ENCODE measurements around the gene PEF1.

PEF1 gene

DNA sequence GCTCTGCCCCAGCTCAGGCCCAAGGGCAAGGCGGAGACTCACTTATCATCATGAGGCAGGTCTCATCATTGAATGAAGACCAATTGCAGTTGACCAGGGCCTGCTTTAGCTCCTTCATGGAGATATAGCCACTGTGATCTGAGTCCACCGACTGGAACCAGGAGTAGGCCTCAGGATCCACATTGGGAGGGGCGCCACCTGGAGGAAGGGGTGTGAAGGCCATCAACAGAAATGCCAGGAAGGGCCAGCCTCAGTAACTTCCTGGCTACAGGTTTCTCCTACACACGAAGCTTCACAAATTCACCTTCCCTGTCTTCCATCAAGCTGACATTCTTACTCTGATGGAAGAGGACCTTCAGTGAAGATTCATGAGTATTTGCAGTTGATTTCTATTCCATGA is 11.6 kb downstream of the PEF1 start:
- FAIRE-seq (no peak), DNase-seq (ENCODE audit: insufficient read length, low spot score) (no peak)

DNA sequence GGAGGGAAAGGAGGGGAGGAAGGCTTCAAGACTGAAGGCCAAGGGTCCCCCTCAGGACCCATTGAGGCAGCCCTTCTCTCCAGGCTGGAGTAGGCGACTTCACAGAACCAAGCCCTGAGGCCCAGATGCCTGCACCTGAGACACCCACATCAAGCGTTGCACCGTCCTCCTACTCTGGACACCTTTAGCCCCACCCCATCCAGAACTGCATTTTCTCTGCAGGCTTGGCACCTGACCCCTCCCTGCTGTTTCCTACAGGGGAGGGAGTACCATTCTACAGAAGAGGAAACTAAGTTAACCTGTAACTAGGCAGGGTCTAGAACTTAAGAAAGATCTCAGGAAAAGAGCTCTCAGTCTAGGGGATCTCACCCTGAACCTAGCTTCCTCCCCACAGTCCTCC is 12.0 kb downstream of the PEF1 start:
- peak; percentile 69 for FAIRE-seq
- no peak for DNase-seq (ENCODE audit: insufficient read length, low spot score)

DNA sequence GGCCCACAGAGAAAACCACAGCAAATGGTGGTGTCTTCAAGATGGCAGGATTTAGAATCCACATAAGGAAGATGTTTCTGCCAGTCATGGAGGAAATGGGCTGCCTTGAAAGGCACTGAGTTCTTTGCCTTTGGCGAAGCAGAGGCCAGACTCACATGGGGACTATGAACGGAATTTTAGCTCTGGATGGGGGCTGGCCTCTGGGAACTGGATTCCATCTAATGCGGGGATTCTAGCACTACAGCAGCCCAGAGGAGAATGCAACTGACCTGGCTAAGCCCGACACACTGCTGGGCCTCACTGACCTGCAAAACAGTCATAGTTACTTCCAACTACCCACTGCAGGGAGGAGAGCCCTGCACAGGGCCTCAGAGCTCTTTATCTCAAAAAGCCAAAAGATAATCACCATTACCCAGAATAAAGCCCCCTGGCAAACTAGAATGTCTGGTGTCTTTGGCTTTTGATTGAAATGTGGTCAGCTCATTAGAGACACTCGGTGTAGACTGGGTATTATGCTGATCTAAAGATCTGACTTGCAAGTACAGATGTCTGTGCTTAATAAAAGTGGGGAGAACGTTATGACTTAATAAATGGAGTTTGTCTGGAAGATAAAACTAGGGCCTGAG is 15.6 kb downstream of the PEF1 start:
- FAIRE-seq (no peak), DNase-seq (ENCODE audit: insufficient read length, low spot score) (no peak)

DNA sequence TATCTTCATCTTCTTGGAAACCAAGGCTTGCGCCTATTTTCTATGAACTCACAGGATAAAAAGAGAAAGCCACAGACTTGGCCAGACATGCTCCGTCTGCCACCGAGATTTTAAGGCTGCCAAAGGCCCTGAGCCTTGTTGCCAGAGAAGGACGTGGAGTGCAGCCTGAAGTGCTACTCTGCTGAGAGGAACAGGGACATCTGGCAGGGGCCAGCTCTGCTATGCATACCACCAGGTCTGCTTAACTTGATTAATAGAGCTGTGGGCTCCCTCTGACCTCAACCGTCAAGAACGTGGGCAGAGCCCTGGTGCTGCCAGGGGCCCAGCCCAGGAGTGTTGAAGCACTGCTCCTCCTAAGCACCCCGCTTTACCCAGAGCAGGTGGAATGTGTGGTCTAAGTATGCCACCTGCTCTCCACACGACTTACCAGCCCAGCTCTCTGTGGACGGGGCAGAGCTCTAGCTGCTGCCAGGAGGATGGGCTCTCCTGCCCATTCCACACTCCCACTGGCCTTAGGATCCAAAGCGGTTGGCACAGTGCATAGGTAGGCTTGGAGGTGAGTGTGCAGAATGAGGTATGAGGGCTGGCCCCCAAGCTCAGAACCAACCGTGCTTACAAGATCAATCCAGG is 16.6 kb downstream of the PEF1 start:
- DNase-seq (ENCODE audit: insufficient read length, low spot score) (no peak), FAIRE-seq (no peak)

DNA sequence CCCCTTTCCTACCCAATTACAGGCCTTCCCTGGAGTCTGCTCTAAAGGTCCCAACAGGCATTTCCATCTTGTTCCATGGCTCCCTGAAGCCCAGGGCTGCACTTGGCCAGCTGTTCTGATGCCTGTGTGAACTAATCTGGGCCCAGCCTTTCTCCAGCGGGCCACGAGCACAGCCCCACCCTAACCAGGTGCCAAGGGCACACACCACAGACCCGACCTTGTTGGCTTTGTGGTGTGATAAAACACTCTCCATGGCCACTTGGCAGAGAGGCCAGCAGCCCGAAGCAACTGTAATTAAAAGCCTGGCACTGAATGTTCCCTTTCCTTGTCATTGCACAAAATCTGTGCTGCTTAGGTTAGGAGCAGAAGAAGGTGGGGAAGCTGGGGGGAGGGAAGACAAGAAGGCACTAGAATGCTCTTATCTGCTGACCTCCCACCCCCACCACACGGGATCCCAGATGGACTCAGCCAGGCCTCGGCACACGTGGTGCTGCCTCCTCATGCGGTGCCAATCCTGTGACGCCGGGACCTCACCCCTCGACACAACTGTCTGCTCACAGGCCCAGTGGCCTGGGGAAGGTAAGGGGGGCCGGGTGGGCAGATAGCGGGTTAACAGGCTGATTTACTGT is 17.3 kb downstream of the PEF1 start:
- FAIRE-seq (no peak), DNase-seq (ENCODE audit: insufficient read length, low spot score) (no peak)

DNA sequence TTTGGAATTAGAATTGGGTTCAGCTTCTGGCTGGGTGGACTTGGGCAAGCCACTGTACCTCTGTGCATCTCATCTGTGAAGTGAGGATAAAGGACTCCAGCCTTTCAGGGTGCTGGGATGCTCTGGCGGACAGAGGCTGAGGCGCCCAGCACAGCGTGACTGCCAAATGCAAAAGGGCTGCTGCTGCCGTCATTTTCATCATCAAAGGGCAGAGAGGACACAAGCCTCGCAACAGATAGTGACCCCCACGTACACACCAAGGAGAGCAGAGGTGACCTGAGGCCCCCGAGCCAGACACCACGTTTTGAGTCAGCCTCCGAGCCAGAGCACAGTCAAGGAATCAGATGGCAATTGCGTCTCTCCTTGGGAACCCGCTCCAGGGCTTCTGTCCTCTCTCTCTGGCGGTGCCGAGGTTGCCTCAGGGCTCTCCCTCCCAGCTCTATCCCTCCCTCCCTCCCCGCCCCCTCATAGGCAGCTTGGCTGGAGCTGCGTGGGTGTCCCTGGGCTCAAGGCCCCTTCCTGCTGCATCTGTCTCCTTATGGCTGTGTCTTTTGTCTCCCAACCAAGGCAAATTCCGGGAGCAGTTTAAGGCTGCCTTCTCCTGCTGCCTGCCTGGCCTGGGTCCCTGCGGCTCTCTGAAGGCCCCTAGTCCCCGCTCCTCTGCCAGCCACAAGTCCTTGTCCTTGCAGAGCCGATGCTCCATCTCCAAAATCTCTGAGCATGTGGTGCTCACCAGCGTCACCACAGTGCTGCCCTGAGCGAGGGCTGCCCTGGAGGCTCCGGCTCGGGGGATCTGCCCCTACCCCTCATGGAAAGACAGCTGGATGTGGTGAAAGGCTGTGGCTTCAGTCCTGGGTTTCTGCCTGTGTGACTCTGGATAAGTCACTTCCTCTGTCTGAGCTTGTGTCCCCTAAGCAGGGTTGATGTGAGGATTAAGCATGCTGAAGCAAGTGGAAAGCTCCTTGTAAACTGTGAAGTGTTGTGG is 18.2 kb downstream of the PEF1 start:
- no peak for DNase-seq (ENCODE audit: insufficient read length, low spot score)
- FAIRE-seq: no peak

DNA sequence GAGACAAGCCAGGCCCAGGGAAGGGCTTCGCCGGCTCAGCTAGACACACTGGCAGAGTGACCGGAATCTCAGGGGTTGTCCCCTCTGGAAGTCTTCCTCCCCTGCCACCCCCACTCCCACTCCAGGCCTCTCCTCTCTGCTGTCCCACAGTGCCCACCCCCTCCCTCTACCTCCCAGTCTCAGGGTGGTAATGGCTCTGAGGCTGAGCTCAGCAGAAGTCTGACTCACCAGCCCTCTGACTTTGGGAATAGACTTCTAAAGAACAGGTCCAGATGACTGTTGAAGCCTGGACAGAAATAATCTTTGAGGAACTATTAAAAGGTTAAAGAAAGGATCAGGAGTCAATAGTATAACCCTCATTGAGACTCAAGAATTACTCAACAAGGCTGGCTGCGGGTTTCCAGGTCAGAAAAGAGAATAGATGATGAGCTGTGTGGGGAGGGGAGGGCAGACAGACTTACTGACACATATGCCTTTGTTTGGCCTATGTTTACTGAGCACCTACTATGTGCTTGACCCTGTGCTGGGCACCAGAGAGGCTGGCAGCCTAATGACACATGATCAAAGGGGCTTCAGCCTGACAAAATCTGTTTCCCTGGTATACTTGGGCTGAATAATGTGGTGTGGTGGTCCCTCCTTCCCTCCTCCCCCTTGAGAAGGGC is 19.0 kb downstream of the PEF1 start:
- DNase-seq (ENCODE audit: insufficient read length, low spot score) (no peak), FAIRE-seq (no peak)

DNA sequence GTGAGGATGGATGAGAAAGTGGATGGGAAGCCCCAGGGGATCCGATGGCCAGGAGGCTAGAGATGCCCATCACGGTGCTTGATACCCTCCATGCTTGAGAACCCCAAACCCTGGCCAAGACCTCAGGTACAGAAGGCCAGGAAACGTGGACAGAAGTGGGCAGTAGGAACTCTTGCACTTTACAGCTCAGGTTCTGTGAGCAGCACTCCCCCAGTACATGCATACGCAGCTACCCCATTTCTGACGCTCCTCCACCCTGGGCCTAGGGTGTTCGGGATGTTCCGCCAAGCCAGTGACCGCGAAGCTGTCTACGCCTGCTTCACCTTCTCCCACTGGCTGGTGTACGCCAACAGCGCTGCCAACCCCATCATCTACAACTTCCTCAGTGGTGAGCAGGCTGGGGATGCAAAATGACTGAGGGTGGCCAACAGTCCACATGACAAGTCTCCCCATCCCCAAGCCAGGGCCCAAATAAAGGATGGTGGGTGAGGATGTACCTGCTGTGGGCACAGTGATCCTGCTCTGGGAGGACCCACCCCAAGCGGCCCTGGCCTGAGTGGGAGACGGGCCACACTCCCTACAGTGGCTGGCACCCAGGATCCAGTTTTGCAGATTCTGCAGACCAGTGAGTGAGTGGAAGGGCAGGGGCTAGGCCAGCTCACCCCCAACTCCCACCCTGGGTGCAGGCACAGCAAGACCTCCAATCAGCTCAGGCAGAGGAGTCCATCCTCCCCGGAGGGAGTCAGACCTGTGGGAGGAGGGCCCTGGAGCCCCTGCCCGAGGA is 19.8 kb downstream of the PEF1 start:
- FAIRE-seq (no peak), DNase-seq (ENCODE audit: insufficient read length, low spot score) (no peak)

DNA sequence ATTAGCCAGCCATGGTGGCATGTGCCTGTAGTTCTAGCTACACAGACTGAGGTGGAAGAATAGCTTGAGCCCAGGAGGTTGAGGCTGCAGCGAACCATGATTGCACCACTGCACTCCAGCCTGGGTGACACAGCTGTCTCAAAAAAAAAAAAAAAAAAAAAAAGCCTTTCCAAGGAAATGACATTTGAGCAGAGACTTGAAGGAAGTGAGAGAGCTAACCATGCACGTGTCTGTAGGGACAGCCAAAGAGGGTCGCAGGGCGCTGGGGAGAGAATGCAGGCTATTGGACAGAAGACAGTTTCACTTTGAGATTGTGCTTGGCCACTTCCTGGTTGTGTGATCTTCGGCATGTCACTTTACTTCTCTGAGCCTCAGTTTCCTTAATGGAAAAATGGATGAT is 20.4 kb downstream of the PEF1 start:
- peak; percentile 56 for FAIRE-seq

DNA sequence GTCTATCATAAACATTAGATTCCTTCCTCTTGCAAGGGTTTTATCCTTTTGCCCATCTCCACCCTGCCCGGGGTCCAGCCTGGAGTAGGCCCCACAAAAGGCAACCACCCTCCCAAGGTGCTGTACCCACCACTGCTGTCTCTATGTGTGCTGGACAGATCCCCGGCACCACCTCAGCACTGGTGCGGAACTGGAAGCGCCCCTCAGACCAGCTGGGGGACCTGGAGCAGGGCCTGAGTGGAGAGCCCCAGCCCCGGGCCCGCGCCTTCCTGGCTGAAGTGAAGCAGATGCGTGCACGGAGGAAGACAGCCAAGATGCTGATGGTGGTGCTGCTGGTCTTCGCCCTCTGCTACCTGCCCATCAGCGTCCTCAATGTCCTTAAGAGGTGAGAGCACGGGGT is 21.3 kb downstream of the PEF1 start:
- FAIRE-seq (no peak), DNase-seq (ENCODE audit: insufficient read length, low spot score) (no peak)

More for the DNA sequence above, 20.4 kb downstream of the PEF1 start:
- DNase-seq (ENCODE audit: insufficient read length, low spot score): no peak

DNA sequence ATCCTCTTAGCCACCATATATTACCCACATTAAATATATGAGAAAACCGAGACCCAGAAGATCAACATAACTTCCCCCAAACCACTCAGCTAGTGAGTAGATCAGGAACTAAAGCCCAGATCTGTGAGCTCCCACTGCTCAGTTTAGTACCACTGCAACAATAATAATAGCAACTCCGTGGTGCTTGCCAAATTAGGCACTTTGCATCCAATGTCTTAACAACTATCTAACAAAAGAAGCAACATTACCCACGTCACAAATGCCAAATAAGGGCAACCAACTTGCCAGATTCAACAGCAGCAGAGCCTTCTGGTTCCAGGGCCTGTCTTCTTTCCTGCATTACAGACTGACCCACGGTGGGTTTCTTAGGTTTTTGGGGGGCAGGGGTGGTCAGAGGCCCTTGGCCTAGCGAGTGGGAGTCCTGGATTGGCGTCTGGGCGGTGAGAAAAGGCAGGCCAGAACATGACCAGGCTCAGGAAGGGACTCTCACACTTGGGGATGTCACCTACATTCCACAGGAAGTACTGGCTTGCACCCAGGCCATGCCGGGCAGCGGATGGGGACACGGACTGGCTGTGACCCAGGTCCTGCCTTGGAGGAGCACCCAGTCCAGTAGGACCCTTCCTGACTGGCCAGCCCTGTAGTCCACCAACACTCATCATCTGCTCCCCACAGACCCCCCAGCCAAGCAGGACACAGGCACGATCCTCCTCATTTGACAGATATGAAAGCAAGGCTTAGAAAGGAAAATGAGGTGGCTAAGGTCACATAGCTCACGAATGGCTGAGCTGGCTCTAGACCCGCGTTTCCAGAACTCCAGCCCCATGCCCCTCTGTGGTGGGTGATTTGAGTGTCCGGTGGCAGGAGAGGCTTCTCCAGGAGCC is 22.6 kb downstream of the PEF1 start:
- FAIRE-seq (no peak), DNase-seq (ENCODE audit: insufficient read length, low spot score) (no peak)

DNA sequence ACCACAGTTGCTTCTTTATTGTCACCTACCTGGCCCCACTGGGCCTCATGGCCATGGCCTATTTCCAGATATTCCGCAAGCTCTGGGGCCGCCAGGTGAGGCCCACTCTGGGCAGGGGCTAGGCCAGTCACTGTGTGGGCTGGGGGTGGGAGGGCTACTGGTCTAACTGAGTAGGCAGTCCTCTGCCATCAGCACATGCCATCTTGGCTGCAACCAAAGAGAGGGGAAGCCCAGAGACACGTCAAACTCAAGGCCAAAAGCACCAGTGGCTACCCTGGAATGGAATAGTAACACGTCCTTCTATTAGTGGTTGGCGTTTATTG is 23.2 kb downstream of the PEF1 start:
- DNase-seq (ENCODE audit: insufficient read length, low spot score) (no peak), FAIRE-seq (no peak)

DNA sequence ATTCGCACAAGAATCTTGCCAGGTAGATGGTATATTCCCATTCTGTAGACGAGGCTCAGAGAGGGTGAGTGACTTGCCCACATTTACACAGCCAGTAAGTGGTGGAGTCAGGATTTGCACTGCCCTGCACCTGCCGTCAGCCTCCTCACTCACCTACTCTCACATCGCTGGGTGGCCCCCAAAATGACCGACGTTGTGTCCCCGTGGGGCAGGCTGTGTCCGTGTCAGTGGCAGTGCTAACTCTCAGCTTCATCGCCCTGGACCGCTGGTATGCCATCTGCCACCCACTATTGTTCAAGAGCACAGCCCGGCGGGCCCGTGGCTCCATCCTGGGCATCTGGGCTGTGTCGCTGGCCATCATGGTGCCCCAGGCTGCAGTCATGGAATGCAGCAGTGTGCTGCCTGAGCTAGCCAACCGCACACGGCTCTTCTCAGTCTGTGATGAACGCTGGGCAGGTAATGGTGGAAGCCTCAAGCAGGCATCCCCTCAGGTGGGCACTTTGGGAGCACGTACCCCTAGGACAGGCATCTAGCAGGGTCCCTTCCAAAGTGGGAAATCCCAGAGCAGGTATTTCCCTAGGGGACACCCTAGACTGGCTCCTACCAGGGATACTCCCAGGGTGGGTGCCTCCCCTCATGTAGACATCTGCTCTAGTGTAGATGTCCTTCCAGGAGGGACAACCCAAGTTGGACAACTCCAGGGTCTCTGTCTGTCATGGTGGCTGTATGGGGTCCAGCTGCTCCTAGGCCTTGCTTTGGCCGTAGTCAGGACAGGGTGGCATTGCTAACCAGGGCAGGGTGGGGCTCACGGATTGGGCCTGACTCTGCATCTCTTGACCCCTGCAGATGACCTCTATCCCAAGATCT is 23.8 kb downstream of the PEF1 start:
- FAIRE-seq: no peak
- DNase-seq (ENCODE audit: insufficient read length, low spot score): no peak

DNA sequence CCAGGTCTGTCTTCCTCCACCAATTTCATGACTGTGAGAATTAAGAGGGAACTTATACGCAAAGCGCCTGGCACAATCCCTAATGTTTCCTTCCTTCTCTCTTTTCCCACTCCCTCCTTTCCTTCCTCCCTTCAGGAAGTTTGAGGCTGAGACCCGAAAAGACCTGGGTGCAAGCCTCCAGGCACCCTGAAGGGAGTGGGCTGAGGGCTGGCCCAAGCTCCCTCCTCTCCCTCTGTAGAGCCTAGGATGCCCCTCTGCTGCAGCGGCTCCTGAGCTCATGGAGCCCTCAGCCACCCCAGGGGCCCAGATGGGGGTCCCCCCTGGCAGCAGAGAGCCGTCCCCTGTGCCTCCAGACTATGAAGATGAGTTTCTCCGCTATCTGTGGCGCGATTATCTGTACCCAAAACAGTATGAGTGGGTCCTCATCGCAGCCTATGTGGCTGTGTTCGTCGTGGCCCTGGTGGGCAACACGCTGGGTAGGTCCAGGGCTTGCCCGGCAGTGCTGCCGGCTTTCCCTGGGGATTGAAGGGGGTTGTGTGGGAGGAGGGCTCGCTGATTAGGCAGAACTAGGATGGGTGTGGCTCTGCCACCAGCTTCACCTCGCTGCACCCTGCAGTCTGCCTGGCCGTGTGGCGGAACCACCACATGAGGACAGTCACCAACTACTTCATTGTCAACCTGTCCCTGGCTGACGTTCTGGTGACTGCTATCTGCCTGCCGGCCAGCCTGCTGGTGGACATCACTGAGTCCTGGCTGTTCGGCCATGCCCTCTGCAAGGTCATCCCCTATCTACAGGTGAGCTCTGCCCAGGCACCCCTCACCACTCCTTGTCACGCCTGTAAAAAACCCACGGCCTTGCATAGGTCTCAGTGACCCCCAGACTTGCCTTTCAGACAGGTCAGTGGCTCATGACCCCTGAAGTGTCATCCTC is 25.5 kb downstream of the PEF1 start:
- no peak for FAIRE-seq
- no peak for DNase-seq (ENCODE audit: insufficient read length, low spot score)

DNA sequence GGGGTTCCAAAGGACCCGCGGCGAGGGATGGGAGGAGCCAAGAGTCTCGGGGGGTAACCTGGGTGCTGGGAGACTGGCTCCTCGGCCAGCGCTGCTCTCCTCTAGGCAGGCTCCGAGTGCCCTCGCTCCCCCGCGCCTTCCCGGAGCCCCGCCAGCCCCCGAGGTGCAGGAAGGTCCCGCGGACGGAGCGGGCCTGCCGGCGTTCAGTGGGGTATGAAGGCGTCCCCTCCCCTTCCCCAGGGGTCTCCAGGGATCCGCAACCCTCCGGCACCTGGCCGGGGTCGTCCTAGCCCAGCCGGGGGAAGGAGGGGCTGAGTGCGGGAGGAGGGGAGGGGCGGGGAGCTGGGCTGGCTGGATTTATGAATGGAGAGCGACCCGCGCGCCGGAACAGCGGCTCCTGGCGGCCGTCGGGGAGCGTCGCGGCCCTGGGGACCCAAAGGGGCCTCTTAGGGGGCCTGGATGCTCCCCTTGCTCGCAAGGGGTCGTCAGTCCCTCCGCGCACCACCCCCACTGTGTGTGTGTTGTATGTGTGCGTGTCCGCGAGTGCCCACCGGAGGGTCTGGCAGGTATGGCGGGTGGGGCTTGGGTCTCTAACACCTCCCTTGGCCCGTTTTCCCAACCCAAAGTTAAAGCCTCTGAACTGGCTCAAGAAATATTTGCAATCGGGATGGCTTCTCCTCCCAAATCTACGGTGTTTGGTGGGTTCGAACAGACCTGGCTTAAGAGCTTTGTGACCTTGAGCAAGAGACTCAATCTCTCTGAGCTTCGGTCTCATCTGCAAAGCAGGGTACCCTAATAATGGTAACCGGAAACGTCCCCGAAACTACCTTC is 26.5 kb downstream of the PEF1 start:
- DNase-seq (ENCODE audit: insufficient read length, low spot score) (peak; percentile 73), FAIRE-seq (no peak)

DNA sequence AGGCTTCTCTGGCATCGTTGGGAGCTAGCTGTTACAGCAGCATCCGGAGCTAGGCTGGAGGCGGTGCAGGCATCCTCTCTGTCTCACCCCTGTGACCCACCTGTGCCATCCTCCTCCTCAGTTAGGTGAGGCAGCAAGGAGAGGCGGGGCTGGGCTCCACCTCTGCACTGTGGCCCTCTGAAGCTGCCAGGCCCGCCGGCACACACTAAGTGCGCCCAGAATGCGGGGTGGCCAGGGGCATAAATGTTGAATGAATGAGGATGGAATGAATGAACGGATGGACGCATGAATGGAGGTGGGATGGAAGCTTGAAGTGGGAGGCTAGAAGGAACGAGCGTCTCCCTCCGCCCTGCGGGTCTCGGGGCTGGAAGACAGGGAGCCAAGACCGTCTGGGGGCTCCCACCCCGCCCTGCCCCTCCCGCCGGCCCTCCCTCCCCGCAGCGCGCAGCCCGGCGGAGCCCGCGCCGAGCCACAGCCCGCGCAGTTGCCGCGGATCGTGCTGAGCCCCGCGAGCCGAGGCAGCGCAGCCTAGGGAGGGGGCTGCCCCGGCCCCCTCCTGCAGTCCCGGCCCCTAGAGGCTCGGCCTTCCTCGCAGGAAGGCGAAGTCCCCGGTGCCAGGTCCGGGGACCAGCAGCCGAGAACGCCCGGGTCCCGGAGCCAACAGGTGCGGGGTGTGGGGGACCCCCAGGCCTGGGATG is 27.3 kb downstream of the PEF1 start, which contains the start of gene HCRTR1:
Gene HCRTR1, plus strand, starts transcription at position 472 of the 698 bp plus-strand sequence. CDS start 1,504 bp downstream, outside the sequence.
- FAIRE-seq (no peak), DNase-seq (ENCODE audit: insufficient read length, low spot score) (no peak)

Measured in GM19239 (cell line).